Middle frontal gyrus (tissue), 1 donor: ENCODE data around the gene TMEM139.
"Not testable (repeated sequence)": the region's sequence is repeated elsewhere in the genome, so short reads cannot be mapped to it uniquely, and the experiment has no call there.

Experiments used
- DNase-seq: peaks from one replicate; pipeline ENCODE4 v3.0.0-alpha.2; 2015; ENCODE audit warnings: low spot score; ENCODE audit errors: extremely low spot score

Gene TMEM139

DNA sequence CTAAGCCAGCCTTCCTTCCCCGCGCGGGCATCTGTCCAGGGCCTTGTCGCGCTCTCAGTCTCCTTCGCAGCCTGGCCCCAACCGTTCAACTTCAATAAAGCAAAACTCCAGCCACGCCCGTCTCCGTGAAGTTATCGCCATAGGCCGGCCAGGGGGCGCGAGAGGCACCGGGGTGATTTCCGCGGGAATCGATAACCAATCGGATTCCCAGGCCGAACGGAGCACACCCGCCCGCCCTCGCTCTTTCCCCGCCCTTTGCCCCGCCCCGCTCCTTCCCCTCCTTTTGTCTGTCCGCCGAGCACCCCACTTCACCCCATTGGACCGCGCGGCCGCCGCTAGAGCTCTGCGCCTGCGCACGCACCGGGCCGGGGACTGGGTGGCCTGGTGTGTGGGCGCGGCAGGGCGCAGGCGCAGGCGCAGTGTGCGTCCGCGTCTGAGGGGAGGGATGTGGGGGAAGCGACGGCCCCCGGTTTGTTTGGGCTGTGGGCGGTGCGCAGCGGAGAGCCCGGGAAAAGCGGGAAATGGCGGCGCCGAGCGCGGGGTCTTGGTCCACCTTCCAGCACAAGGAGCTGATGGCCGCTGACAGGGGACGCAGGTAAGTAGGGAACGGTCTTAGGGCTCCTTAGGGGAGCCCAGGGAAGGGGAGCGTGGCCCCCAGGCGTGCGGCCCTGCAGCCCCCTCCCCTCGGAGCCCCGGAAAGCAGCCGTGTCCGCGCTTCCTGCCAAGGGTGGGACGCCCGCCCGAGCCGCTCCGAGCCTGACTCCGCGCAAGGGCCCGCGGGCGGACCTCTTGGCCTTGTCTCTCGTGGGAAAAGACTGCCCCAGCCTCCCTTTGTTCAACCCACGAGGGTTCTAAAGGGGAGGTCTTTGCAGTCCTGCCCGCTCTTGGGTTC lies 3.4 kb downstream of the TMEM139 start, which contains the start of gene CASP2:
TSS of gene CASP2 (plus strand) at position 417 of the 892 bp plus-strand sequence. CDS start at position 522, 105 bp downstream.
- DNase-seq, result peak; percentile 96

DNA sequence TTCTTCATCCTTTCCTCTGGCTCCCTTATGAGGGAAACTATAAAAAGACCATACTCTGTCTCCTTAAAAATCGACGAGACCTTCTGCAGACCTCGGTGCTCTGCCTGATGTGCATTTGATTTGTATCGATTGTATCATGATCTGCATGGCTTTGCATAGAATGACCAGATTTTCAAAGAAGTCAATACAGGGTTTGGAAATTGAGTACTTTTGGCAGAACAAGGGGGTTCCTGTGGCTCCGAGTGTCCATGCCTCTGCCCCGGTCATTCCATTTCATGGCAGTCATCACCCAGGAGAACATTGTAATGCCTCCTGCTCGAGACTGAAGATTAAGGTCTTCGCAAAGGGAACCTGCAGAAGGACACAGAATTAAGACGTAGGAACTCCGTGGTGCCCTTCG lies 4.1 kb downstream of the TMEM139 start:
- DNase-seq, result no peak

DNA sequence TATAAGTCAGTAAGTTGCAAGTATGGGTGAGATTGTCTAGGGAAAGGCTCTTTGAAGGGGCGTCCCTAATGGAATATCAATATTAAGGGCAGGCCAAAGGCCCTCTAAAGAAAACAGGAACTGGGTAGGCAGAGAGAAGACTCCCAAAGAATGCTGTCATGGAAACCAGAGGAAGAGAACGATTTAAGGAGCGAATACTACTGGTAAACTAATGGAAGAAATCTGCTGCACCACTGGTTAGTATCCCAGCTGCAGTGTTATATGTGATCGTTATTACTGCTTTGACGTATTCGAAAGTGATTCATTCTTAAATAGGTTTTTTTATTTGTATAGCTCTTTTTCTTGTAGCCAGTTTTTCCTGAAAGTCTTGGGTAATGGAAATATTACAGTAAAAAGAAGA lies 4.7 kb downstream of the TMEM139 start:
- no peak for DNase-seq

DNA sequence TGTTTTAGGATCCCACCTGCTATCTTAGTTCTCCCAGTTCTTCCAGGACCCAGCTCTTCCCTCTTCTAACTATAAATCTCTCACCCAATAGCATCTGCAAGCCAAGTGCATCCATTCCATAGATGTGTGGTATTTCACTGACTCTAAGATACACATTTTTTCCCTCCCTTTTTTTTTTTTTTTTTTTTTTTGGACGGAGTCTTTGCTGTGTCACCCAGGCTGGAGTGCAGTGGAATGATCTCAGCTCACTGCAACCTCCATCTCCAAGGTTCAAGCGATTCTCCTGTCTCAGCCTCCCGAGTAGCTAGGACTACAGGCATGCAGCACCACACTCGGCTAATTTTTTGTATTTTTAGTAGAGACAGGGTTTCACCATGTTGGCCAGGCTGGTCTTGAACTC lies 5.1 kb downstream of the TMEM139 start:
- not testable (repeated sequence) for DNase-seq

DNA sequence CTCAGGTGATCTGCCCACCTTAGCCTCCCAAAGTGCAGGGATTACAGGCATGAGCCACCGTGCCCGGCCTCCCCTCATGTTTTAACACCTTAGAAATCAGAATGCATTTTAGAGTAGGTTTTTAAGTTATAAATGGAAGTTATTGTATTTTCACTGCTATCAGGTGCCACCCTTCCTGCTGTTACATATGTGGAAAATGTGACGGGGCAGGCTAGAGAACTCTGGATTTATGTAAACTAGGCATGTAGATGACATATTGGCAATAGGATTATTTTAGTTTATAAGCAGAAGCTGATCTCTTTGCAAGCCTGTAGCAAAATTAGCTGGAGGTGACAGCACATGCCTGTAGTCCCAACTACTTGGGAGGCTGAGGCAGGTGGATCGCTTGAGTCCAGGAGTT lies 5.5 kb downstream of the TMEM139 start:
- DNase-seq, result no peak

DNA sequence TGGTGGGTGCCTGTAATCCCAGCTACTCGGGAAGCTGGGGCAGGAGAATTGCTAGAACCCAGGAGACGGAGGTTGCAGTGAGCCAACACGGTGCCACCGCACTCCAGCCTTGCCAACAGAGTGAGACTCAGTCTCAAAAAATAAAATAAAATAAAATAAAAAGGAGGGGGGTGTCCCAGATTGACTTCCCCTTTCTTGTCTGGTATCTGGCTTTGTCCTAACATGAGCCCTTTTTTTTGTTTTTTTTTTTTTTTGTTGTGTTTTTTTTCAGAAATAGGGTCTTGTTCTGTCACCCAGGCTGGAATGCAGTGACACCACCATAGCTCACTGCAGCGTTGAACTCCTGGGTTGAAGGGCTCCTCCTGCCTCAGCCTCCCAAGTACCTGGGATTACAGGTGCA lies 8.1 kb downstream of the TMEM139 start:
- DNase-seq, result no peak

DNA sequence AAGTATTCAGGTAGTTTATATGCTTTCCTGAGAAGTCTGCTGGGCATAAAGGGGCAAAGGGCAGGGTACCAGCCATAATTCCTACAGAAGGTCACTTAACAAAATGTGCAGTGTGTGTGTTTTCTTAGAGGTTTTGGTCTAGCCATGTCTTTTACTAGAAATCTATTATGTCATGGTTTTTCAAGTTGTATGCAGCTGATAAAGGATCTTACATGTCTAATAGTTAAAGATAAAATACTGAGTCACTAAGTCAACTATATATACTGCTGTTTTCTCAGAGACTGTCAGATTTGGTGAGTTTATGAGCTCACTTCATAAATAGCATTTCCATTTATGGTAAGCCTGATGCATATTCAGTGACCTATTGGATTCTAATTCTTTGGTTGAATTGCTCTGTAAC lies 11.1 kb downstream of the TMEM139 start:
- no peak for DNase-seq

DNA sequence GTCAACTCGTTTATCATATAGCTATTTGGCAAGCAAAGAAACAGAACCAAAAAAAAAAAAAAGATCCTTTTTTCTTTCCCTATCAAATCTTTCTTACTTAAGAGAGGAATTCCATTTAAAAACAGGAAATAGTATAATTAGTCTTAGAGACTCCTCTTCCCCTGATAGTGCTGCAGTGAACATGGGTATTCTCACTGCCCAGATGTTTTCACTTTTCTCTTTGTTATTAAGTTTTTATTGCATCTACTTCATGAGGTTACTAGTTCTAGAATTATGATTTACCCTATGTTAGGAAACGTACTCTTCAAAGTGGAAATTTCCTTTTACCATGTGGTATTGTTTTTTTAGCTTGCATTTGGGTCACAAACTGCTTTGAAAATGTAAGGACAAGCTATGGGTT lies 11.9 kb downstream of the TMEM139 start:
- DNase-seq, result no peak

DNA sequence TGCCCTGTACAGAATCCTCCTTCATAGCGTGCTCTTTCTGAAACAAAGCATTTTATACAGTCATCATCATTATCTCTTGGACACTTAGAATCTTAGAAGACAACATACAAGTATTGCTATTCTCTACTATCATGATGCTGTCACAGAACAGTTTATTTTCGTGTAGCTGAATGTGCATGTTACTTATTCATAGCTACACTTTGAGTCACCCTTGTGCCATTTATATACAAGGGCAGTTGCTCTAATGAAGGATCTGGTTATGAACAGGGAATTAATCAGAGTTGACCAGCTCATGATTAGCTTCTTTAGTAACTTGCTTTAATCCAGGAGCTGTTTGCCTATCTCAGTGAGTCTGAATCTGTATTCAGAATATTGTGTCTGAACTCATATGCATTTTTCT lies 14.6 kb downstream of the TMEM139 start:
- no peak for DNase-seq

DNA sequence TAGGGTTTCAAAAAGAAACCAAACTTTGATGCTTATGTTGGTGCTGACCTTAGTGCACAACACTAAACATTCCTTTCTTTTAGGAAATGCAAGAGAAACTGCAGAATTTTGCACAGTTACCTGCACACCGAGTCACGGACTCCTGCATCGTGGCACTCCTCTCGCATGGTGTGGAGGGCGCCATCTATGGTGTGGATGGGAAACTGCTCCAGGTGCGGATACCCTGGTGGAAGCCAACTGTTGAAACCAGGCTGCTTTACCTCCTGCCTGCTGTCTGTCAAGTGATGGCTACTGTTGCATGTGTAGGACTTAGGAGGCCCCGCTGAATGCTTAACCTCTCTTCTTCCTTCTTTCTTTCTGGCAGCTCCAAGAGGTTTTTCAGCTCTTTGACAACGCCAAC lies 15.1 kb downstream of the TMEM139 start:
- no peak for DNase-seq

DNA sequence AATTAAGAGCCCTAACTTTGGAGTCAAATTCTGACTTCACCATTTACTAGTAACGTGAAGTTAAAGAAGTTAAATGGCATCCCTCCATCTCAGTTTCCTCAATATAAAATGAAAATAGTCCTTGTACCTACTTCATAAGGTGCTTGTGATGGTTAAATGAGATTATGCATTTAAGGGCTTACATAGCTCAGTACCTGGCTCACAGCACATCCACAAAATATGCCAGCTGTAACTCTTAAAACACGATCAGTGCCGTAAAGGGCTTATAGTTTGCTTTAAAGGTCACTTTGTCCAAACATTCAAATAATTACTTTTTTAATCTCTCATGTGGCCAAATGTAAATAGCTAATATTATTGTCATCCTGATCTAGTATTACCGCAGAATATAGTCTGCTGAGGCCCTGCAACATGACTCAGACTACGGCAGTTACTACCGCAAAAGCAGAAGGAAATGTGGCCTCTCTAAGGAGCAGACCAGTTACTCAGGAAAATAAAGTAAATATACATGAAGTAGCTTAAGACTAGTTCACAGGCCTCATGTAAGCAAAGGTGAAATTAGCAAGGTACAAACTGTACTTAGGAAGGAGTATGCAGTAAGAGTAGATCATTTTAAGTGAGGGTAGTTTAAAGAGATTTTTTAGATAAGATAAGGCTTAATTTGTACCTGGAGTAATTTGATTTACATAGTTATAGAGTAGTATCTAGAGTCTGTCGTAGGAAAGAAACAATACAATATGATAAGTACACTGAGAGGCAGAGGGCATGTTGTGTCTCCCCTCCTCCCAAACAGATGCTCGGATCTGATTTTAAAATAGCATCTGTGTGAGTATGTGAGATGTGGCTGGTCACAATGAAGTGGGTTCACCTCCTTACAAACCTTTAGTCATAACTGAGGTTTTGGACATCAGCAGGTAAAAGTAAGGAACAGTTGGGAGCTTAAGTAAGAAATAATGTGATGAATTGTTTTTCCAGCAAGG lies 16.5 kb downstream of the TMEM139 start:
- no peak for DNase-seq

DNA sequence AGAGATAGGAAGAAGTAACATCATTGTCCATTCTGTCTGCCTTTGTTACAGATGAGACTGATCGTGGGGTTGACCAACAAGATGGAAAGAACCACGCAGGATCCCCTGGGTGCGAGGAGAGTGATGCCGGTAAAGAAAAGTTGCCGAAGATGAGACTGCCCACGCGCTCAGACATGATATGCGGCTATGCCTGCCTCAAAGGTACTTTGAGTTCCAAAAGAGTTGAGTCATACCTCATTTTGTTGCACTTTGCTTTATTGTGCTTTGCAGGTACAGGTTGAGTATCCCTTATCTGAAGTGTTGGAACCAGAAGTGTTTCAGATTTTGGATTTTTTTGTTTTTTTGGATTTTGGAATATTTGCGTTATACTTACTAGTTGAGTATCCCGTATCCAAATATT lies 19.0 kb downstream of the TMEM139 start:
- no peak for DNase-seq

DNA sequence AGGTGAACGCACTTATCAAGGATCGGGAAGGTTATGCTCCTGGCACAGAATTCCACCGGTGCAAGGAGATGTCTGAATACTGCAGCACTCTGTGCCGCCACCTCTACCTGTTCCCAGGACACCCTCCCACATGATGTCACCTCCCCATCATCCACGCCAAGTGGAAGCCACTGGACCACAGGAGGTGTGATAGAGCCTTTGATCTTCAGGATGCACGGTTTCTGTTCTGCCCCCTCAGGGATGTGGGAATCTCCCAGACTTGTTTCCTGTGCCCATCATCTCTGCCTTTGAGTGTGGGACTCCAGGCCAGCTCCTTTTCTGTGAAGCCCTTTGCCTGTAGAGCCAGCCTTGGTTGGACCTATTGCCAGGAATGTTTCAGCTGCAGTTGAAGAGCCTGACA lies 20.2 kb downstream of the TMEM139 start:
- DNase-seq, result no peak

DNA sequence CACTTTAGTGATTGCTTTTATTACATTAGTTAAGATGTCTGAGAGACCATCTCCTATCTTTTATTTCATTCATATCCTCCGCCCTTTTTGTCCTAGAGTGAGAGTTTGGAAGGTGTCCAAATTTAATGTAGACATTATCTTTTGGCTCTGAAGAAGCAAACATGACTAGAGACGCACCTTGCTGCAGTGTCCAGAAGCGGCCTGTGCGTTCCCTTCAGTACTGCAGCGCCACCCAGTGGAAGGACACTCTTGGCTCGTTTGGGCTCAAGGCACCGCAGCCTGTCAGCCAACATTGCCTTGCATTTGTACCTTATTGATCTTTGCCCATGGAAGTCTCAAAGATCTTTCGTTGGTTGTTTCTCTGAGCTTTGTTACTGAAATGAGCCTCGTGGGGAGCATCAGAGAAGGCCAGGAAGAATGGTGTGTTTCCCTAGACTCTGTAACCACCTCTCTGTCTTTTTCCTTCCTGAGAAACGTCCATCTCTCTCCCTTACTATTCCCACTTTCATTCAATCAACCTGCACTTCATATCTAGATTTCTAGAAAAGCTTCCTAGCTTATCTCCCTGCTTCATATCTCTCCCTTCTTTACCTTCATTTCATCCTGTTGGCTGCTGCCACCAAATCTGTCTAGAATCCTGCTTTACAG lies 20.8 kb downstream of the TMEM139 start:
- DNase-seq, result peak; percentile 37

DNA sequence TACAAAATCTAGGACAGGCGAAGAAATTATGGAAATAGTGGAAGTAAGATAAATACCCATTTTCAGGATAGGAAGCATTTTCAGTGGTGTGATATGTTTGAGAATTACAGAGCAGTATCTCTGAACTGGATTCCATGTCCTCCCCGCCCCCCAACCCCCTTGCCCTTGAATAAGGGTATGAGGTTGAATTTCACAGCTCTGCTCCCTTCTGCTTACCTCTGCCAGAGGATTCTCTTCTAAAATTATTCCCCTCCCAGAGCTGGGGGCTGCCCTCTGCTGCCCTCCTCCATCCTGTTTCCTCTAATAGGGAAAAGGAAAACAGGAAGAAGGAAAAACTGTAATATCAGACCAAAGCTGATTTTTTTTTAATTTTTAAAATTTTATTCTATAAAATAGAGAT lies 23.9 kb downstream of the TMEM139 start:
- DNase-seq, result no peak

DNA sequence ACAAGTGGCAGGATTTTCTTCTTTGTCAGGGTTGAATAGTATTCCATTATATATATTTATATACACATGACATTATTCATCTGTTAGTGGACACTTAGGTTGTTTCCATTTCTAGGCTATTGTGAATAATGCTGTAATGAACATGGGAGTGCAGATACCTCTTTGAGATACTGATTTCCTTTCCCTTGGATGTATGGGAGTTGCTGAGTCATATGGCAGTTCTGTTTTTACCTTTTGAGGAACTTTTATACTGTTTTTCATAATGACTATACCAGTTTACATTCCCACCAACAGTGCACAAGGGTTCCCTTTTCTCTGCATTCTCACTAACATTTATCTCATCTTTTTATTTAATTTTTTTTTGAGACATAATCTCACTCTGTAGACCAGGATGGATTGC lies 29.4 kb downstream of the TMEM139 start:
- no peak for DNase-seq

DNA sequence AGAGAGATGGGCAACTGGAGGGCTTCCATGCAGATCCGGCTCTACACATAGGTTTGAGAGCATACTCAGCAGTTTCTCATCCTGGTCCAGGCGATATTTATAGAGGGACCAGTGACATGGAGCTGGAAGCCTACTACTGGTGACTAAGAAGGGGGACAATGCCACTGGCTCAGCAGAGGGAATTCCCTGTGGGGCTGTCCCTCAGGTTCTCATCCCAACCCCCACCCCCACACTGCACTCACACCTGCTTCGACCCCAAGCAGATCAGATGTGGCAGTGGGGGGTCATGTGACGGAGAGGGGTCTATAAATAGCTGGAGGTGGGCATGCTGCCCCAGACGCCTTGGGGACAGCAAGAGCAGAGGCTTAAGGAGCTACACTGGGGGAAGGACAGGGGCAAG lies 31.0 kb downstream of the TMEM139 start, which contains the start of gene CLCN1:
TSS of gene CLCN1 (plus strand) at position 336 of the 400 bp plus-strand sequence. CDS start 102 bp downstream, outside the sequence.
- DNase-seq, result no peak

DNA sequence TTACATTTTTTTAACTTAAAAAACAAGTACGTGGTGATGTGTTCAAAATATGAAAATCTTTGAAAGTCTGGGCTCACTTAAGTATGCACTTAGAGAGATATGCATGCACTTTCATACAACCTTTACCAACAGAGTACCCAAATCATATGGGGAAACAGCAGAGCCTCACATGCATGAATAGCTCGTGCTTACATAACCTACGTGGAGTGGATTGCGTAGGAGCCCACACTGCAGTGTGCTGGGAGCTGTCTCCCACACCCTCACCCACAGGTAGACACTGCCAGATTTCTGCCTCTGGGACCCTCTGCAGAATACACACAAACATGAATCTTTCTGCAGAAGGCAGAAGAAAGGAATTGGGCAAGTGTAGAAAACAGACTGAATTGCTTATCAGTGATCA lies 31.7 kb downstream of the TMEM139 start:
- no peak for DNase-seq

DNA sequence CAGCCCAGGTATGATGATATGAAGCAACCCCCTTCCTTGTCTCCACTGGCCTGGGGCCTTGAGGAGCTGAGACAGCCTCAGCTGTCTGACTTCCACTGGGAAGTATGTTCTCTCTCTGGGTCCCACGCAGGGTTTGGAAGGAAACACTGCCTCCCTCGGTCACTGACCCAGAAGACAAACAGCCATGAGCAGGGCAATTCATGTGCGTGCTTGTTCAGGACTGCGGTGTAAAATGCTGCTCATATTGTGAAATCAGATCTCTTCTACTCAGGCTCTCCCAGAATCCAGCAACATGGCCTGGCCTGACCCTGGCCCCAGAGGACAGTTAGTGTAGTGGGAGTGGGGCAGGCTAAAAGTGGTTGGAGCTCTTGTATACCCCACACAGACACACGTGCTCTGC lies 33.9 kb downstream of the TMEM139 start:
- DNase-seq, result no peak

DNA sequence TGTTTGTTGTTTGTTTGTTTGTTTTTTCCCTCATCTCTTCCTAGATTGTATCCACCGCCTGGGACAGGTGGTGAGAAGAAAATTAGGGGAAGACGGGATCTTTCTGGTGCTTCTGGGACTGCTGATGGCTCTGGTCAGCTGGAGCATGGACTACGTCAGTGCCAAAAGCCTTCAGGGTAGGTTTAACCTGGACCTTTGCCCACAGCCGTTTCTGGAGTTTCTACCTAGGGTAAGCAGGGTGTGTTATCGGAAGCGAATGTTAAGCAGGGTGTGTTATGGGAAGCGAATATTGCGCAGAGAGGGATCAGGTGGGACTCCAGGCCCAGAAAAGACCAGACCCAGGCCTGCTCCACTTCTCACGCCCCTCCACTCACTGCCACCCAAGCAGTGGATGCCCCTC lies 35.9 kb downstream of the TMEM139 start:
- DNase-seq, result no peak

DNA sequence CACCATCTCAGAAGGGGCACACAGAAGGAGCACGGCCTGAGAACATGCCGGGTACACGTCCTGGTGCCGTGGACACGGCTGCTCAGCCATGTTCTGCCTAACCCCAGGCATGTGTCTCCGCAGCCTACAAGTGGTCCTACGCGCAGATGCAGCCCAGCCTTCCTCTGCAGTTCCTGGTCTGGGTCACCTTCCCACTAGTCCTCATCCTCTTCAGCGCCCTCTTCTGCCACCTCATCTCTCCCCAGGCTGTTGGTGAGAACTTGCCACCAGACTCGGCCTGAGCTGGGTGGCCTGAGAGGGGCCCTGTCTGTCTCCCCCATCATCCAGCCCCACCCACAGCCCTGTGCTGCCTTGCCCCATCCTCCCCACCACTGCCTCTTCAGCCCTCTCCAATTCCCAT lies 36.5 kb downstream of the TMEM139 start:
- no peak for DNase-seq
